ENCODE data around the gene PIK3R5.

DNA sequence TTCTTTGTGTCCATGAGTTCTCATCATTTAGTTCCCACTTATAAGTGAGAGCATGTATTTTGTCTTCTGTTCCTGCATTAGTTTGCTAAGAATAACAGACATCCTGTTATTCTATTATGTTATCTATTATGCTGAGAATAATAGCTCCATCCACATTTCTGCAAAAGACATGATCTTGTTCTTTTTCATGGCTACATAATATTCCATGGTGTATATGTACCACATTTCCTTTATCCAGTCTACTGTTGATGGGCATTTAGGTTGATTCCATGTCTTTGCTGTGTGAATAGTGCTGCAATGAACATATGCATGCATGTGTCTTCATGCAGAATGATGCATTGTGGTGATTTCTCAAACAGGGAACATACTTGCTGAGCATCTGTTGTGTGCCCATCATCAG, 21.4 kb downstream of the PIK3R5 start:
- no peak for TF ChIP-seq CTCF (IDR thresholded peaks at IDR 0.05)
- no peak for TF ChIP-seq POLR2A (IDR thresholded peaks at IDR 0.05)
